Measurements from ENCODE around the gene SLC66A1. TPM values are rescaled to one million over a fixed set of nuclear protein-coding genes. Genes with fewer than 3 reads are reported as not detected.

Gene SLC66A1
- total RNA-seq, 2 donors from 2014 or later: 9.5 to 10.5 TPM

DNA sequence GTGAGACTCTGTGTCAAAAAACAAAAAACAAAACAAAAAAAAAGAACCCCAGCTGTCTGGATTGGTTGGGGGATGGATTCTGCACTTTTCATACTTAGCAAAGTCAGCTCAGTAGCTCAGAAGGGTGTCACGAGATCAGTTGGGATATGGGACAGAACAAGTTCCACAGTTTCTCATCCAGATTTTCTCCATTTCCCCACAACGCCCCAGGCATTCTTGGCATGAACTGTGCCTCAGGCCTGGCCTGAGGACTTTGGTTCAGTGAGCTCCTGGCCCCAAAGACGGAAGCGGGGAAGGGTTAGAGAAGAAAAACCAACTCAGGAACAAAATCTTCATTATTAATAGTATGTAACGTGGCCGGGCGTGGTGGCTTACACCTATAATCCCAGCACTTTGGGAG lies 2.1 kb upstream of the SLC66A1 start:
- peaks cover 36% of the 10 kb centered on the region for H3K4me1 Mint-ChIP-seq (ENCODE audit: low read depth)
- H3K9me3 Mint-ChIP-seq: no peaks in the 10 kb centered on the region
- no peak overlapping the region for H3K27ac Mint-ChIP-seq
- no peak for ATAC-seq (replicated peaks in 1 of 2)
- H3K27me3 Mint-ChIP-seq (ENCODE audit: low read depth): no peaks in the 10 kb centered on the region
- DNase-seq: no peak
- H3K4me3 Mint-ChIP-seq: no peak overlapping the region
- H3K36me3 Mint-ChIP-seq (ENCODE audit: insufficient read depth in 2 of 2): peaks cover 6% of the 10 kb centered on the region in 2 donors

DNA sequence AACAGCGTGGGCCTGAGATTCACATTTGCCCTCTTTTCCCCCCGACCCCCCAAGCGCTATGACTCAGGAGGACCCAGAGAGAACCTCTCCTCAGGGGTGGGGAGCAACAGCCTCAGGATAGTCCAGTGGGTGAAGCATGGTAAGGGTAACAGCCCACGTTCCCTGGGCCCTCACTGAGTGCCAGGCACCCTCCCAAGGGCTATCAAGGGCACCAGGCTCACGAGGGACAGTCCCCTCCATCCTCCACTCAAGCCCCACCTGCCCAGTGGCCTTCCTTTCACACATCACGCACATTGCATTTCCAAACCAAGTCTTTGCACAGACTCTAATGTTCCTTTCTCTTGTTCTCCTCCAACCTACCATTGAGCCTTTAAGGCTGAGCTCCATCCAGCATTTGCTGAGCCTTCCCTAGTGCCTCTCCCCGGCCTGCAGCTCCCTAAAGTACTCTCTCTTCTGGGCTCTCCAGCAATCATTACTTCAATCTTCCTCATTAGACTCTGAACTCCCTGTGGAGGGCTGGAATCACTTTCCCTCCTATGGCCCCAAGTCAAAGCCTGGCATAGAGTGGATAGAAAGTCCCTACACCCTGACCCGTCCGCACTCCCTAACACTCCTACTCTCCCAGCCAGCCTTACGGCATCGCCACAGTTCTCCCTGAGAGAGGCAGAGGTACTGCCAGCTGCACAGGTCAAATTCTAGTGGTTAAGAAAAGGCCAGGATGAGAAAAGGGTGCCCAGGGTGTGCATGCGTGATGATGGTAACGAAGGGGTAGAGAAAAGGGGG lies 1.2 kb upstream of the SLC66A1 start:
- Mint-ChIP-seq H3K36me3 (ENCODE audit: insufficient read depth in 2 of 2) (peaks cover 4 to 6% of the 10 kb centered on the region in 2 donors), H3K27me3 (ENCODE audit: low read depth) (no peaks in the 10 kb centered on the region), H3K4me3 (peak overlapping the region; percentile 88 to 94), H3K27ac (peak overlapping the region; percentile 54), H3K4me1 (ENCODE audit: low read depth) (peaks cover 44% of the 10 kb centered on the region), H3K9me3 (no peaks in the 10 kb centered on the region)
- no peak for ATAC-seq (replicated peaks in 1 of 2)
- no peak for DNase-seq

DNA sequence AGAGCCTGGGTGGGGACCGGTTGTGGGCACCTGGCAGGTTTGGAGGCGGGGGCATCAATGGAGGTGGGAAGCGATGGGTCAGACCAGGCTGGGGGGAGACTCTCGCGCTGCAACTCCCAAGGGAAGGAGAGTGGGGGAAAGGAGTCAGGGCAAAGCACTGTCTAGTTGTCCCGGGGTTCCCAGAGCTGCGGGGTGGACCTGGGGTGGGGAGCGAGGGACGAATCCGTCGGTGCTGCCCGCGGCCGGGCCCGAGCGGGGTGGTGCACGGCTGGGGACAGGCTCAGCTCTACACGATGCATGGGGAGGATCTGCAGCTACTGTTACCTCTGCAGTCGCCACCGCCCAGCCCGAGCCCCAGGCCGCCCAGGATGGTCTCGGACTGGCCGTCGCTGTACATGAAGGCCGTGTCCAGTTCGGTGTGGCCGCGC lies 609 bp upstream of the SLC66A1 start:
- Mint-ChIP-seq H3K27ac (peak overlapping the region; percentile 54), H3K4me3 (peak overlapping the region; percentile 88 to 94), H3K9me3 (no peaks in the 10 kb centered on the region), H3K36me3 (ENCODE audit: insufficient read depth in 2 of 2) (peaks cover 4 to 6% of the 10 kb centered on the region in 2 donors), H3K4me1 (ENCODE audit: low read depth) (peaks cover 49% of the 10 kb centered on the region), H3K27me3 (ENCODE audit: low read depth) (no peaks in the 10 kb centered on the region)
- DNase-seq: peak in 1 of 2 donors; percentile 27
- ATAC-seq (replicated peaks in 1 of 2): peak; percentile 28 to 32

DNA sequence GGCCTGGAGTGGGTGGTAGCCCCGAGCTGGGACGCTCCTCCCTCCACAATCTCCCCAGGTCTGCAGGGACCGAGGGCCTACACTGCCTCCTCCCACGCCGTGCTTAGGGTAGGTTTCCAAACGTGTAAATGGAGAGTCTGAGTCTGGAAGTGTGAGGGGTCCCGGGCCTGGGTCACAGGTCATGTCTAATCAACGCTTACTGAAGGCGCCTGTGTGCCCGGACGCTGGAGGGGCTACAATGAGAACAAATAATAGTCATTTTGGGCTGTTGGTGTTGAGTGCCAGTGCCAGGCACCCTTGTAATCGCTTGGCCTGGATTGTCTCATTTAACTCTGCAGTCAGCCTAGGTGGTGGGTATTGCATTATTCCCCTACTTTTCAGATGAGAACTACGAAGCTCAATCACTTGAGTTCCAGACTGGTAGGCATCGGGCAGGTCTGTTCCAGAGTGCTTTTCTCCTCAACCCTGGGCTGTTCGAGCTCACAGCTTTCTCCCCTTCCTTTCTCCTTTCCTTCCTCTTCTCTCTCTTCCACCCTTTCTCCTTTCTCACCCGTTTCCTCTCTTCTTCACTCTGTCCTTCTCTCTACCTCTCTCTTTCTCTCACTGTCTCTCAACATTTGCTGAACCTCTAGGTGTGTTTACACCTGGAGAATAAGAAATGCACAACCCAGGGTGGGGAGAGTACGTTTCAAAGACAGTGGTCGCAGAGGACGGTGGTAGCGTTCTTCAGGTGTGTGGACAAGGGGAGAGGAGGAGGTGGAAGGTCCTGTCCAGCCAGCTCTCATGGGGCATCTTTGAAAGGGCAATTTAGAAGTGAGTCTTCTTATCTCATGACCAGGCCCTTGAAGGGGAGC lies 883 bp downstream of the SLC66A1 start:
- Mint-ChIP-seq H3K27ac (peak overlapping the region; percentile 56), H3K4me1 (ENCODE audit: low read depth) (peaks cover 54% of the 10 kb centered on the region), H3K9me3 (no peaks in the 10 kb centered on the region), H3K36me3 (ENCODE audit: insufficient read depth in 2 of 2) (peaks cover 0 to 1% of the 10 kb centered on the region in 2 donors), H3K27me3 (ENCODE audit: low read depth) (no peaks in the 10 kb centered on the region), H3K4me3 (peak overlapping the region; percentile 59 to 86)
- DNase-seq (no peak), ATAC-seq (replicated peaks in 1 of 2) (no peak)

DNA sequence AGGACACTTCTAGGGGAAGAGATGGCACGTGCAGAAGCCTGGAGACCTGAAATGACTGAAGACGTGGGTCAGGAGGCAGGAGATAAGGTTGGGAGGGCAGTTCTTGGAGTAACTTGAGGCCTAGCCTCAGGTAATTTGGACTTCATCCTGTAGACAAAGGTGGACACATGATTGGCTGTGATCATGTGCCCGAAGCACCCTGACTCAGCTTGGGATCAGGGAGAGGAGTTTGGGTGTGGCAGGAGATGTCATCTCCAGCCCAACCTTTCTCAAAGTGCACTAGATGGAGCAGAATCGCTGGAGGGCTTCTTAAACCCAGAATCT lies 1.5 kb downstream of the SLC66A1 start:
- no peak for DNase-seq
- peaks cover 54% of the 10 kb centered on the region for H3K4me1 Mint-ChIP-seq (ENCODE audit: low read depth)
- peak overlapping the region; percentile 59 to 86 for H3K4me3 Mint-ChIP-seq
- no peak for ATAC-seq (replicated peaks in 1 of 2)
- H3K27me3 Mint-ChIP-seq (ENCODE audit: low read depth): no peaks in the 10 kb centered on the region
- H3K27ac Mint-ChIP-seq: no peak overlapping the region
- no peaks in the 10 kb centered on the region for H3K9me3 Mint-ChIP-seq
- H3K36me3 Mint-ChIP-seq (ENCODE audit: insufficient read depth in 2 of 2): peaks cover 0 to 1% of the 10 kb centered on the region in 2 donors

DNA sequence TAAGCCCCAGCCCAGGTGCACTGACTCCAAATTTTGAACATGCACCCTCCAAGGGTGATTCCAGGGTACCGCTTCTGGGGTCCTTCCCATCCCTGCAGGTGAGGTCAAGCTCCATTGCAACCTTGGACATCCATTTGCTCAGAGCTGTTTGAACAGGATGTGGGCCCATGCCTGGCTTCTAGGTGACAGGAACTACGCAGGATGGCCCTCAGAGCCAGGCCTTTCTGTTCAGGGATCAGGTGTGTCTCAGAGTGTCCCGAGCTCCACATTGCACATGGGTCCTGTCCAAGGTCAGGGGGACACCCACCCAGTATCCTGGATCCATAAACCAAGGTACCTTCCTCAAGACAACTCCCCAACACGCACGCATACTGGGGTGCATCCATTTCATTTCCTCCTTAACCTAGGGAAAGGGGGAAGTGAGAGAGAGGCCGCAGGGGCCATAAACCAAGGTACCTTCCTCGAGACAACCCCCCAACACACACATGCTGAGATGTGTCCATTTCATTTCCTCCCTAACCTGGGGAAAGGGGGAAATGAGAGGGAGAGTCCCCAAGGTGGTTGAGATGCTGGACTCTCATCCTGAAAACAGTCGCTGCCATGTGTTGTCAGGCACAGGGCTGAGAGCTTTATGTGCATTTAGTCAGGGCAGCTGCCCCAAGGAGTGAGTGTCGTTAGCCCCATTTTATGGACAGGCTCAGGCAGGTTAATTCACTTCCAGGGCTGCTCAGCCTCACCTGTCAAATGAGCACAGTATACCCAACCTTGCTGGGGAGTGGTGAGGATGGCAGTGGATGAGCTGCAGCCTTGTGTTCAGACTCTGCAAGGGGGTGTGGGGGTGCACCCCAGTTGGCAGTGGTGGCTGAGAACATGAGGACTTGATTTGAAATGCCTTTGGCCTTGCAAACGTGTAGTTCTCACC lies 2.1 kb downstream of the SLC66A1 start:
- Mint-ChIP-seq H3K9me3 (no peaks in the 10 kb centered on the region), H3K4me1 (ENCODE audit: low read depth) (peaks cover 48% of the 10 kb centered on the region), H3K27ac (no peak overlapping the region), H3K4me3 (no peak overlapping the region), H3K27me3 (ENCODE audit: low read depth) (no peaks in the 10 kb centered on the region), H3K36me3 (ENCODE audit: insufficient read depth in 2 of 2) (peaks cover 0 to 3% of the 10 kb centered on the region in 2 donors)
- ATAC-seq (replicated peaks in 1 of 2) (no peak), DNase-seq (no peak)

DNA sequence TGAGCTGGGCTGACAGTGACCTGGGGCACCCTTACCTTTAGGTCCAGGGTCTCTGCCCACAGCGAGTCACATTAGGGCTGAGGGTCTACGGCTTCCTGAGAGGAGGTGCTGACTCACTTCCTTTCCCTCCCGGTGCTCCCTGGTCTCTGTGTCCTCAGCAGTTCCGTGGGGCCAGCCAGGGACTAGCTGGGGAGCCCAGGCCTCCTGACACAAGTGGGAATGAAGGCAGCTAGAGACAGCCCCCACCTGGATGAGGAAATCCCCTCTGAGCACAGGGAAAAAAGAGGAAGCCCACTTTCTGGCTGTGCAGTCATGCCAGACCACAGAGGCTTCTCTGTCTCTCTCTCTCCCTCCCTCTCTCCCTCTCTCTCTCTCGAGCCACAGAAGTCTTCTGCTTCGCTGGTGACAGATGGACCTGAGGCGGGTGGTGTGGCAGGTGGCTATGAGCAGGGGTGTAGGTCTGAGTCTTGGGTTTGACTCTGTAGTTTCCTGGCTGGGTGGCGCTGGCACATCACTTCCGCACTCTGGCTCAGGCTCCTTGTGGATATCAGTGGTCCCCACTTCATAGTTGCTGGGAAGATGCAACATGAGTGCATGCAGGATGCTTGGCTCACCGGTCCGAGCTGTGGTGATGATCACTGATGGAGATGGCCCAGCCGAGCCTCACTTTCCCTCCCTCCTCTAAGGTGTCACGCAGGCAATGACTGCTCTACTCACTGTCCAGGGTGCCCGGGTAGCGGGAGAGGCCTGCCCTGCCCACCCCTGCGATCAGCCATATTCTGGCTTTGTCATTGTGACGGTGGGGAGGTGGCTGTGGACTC lies 3.5 kb downstream of the SLC66A1 start:
- H3K4me3 Mint-ChIP-seq: no peak overlapping the region

DNA sequence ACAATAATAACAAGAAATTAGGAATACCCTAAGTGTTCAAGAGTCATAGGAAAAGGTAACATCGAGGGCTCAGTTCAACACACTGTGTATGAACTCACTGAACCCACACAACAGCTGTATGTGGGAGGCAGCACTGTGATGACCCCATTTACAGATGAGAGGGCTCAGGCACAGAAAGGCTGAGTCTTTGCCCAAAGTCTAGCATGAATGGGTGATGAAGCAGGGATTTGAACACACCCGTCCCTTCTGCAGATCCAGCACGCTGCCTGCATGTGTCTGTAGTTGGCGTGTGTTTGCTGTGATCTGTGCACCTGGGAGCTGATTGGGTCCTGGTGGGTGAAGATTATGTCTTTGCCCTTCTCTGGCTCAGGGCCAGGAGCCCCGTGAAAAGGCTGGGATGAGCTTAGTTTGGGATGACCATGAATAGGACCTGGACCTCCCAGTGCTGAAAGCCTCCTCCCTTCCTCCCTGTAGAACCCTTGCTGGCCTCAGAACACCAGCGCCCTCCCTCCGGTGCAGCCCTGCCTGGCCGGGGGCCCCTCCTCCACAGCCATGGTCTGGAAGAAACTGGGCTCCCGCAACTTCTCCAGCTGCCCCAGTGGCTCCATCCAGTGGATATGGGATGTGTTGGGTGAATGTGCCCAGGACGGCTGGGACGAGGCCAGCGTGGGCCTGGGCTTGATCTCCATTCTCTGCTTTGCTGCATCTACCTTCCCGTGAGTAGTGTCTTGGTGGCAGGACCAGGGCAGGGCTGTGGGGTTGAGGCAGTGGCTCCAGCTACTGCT lies 5.2 kb downstream of the SLC66A1 start:
- ATAC-seq (replicated peaks in 1 of 2) (no peak), DNase-seq (no peak)
- Mint-ChIP-seq H3K36me3 (ENCODE audit: insufficient read depth in 2 of 2) (peaks cover 0 to 2% of the 10 kb centered on the region in 2 donors), H3K27me3 (ENCODE audit: low read depth) (no peaks in the 10 kb centered on the region), H3K4me1 (ENCODE audit: low read depth) (peaks cover 34% of the 10 kb centered on the region), H3K9me3 (no peaks in the 10 kb centered on the region), H3K4me3 (no peak overlapping the region), H3K27ac (peak overlapping the region; percentile 81)

More for the DNA sequence above, 3.5 kb downstream of the SLC66A1 start:
- no peaks in the 10 kb centered on the region for H3K27me3 Mint-ChIP-seq (ENCODE audit: low read depth)
- no peak for DNase-seq
- ATAC-seq (replicated peaks in 1 of 2): no peak
- peaks cover 0 to 3% of the 10 kb centered on the region in 2 donors for H3K36me3 Mint-ChIP-seq (ENCODE audit: insufficient read depth in 2 of 2)
- no peaks in the 10 kb centered on the region for H3K9me3 Mint-ChIP-seq
- H3K27ac Mint-ChIP-seq: no peak overlapping the region
- peaks cover 42% of the 10 kb centered on the region for H3K4me1 Mint-ChIP-seq (ENCODE audit: low read depth)

DNA sequence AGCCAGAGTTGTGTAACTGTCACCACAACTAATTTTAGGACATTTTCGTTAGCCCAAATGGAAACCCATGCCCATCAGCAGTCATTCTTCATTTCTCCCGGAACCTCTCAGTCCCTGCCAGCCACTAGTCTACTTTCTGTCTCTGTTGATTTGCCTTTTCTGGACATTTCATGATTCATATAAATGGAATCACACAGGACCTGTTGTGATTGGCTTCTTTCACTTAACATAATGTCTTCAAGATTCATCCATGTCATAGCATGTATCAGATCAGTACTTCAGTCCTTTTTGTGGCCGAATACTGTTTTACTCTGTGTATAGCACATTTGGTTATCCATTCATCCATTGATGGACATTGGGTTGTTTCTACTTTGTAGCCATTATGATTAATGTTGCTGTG lies 7.1 kb downstream of the SLC66A1 start:
- Mint-ChIP-seq H3K27ac (no peak overlapping the region), H3K27me3 (ENCODE audit: low read depth) (no peaks in the 10 kb centered on the region), H3K36me3 (ENCODE audit: insufficient read depth in 2 of 2) (peaks cover 0 to 3% of the 10 kb centered on the region in 2 donors), H3K9me3 (no peaks in the 10 kb centered on the region), H3K4me1 (ENCODE audit: low read depth) (peaks cover 22% of the 10 kb centered on the region), H3K4me3 (no peak overlapping the region)
- DNase-seq (no peak), ATAC-seq (replicated peaks in 1 of 2) (no peak)

DNA sequence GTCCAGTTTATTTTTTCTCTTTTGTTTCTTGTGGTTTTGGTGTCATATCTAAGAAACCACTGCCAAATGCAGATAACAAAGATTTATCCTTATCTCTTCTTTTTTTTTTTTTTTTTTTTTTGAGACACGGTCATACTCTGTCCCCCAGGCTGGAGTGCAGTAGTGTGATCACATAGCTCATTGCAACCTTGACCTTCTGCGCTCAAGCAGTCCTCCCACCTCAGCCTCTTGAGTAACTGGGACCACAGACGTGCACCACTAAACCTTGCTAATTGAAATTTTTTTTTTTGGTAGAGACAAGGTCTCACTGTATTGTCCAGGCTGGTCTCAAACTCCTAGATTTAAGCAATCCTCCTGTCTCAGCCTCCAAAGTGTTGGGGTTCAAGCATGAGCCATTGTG lies 8.9 kb downstream of the SLC66A1 start:
- Mint-ChIP-seq H3K27ac (peak overlapping the region; percentile 89), H3K4me3 (no peak overlapping the region), H3K4me1 (ENCODE audit: low read depth) (peaks cover 8% of the 10 kb centered on the region), H3K9me3 (no peaks in the 10 kb centered on the region), H3K36me3 (ENCODE audit: insufficient read depth in 2 of 2) (peaks cover 1 to 3% of the 10 kb centered on the region in 2 donors), H3K27me3 (ENCODE audit: low read depth) (no peaks in the 10 kb centered on the region)
- DNase-seq (no peak), ATAC-seq (replicated peaks in 1 of 2) (no peak)

DNA sequence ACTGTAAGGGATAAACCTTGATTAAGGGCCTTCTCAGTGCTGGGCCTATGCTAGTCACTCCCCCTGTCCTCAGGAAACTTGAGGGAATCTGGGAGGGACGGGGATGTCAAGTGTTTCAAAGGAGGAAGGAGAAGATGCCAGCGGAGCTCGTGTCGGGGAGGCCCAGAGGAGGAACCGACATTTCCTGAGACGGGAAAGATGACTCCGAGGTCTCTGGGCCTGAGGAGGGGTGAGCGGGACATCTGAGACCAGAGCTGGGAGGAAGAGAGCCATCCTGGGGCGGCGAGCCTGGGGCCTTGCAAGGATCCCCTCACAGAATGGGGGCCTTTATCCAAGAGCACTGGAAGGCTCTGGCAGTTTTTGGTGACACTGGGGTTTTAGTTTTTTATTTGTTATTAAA lies 10.4 kb downstream of the SLC66A1 start:
- no peak for DNase-seq
- H3K27me3 Mint-ChIP-seq (ENCODE audit: low read depth): no peaks in the 10 kb centered on the region
- no peaks in the 10 kb centered on the region for H3K4me1 Mint-ChIP-seq (ENCODE audit: low read depth)
- no peak for ATAC-seq (replicated peaks in 1 of 2)
- peak overlapping the region; percentile 74 for H3K27ac Mint-ChIP-seq
- peaks cover 1 to 3% of the 10 kb centered on the region in 2 donors for H3K36me3 Mint-ChIP-seq (ENCODE audit: insufficient read depth in 2 of 2)
- H3K9me3 Mint-ChIP-seq: no peaks in the 10 kb centered on the region
- H3K4me3 Mint-ChIP-seq: no peak overlapping the region
